ENCODE results near the gene EVC2.
"Not testable (repeated sequence)": the region's sequence is repeated elsewhere in the genome, so short reads cannot be mapped to it uniquely, and the experiment has no call there.

The EVC2 gene

GRCh38 chr4:5619913-5620625 lies 88.3 kb downstream of the EVC2 start:
- DNase-seq = no peak

- no peak for DNase-seq
These were observed 90.1 kb downstream of the EVC2 start for GRCh38 chr4:5618051-5618960.

GRCh38 chr4:5616331-5616950 lies 91.9 kb downstream of the EVC2 start:
- no peak for DNase-seq

- no peak for DNase-seq
These were observed 92.8 kb downstream of the EVC2 start for GRCh38 chr4:5615496-5616075.

GRCh38 chr4:5611750-5612149 lies 96.6 kb downstream of the EVC2 start:
- no peak for DNase-seq

GRCh38 chr4:5609306-5610007 lies 98.9 kb downstream of the EVC2 start:
- DNase-seq = no peak

- DNase-seq = not testable (repeated sequence)
These were observed 114.5 kb downstream of the EVC2 start for GRCh38 chr4:5593828-5594227.

- DNase-seq = no peak
These were observed 116.1 kb downstream of the EVC2 start for GRCh38 chr4:5592272-5592671.

GRCh38 chr4:5589495-5589894 lies 118.9 kb downstream of the EVC2 start:
- no peak for DNase-seq

GRCh38 chr4:5588046-5588445 lies 120.3 kb downstream of the EVC2 start:
- no peak for DNase-seq

GRCh38 chr4:5575941-5576340 lies 132.4 kb downstream of the EVC2 start:
- DNase-seq = no peak

- no peak for DNase-seq
These were observed 134.0 kb downstream of the EVC2 start for GRCh38 chr4:5574386-5574785.

GRCh38 chr4:5573965-5574364 lies 134.4 kb downstream of the EVC2 start:
- no peak for DNase-seq

GRCh38 chr4:5572751-5573150 lies 135.6 kb downstream of the EVC2 start:
- DNase-seq = no peak

GRCh38 chr4:5572114-5572513 lies 136.2 kb downstream of the EVC2 start:
- no peak for DNase-seq

- no peak for DNase-seq
These were observed 136.7 kb downstream of the EVC2 start for GRCh38 chr4:5571646-5572045.

GRCh38 chr4:5569451-5569850 lies 138.9 kb downstream of the EVC2 start:
- no peak for DNase-seq

GRCh38 chr4:5568931-5569330 lies 139.4 kb downstream of the EVC2 start:
- no peak for DNase-seq

GRCh38 chr4:5568336-5568735 lies 140.0 kb downstream of the EVC2 start:
- DNase-seq = no peak

- DNase-seq = no peak
These were observed 141.4 kb downstream of the EVC2 start for GRCh38 chr4:5566991-5567390.

GRCh38 chr4:5566526-5566925 lies 141.8 kb downstream of the EVC2 start:
- DNase-seq = no peak

- DNase-seq = no peak
These were observed 144.5 kb downstream of the EVC2 start for GRCh38 chr4:5563856-5564255.

- no peak for DNase-seq
These were observed 145.9 kb downstream of the EVC2 start for GRCh38 chr4:5562476-5562875.

Data from NCI-H524 treated with DMSO at 0.1 percent for 48 hours (cell line).